Measurements from ENCODE around the gene MLN.
A peak's percentile ranks its signal among the peaks of the same experiment; 100 is the strongest.

MLN gene

DNA sequence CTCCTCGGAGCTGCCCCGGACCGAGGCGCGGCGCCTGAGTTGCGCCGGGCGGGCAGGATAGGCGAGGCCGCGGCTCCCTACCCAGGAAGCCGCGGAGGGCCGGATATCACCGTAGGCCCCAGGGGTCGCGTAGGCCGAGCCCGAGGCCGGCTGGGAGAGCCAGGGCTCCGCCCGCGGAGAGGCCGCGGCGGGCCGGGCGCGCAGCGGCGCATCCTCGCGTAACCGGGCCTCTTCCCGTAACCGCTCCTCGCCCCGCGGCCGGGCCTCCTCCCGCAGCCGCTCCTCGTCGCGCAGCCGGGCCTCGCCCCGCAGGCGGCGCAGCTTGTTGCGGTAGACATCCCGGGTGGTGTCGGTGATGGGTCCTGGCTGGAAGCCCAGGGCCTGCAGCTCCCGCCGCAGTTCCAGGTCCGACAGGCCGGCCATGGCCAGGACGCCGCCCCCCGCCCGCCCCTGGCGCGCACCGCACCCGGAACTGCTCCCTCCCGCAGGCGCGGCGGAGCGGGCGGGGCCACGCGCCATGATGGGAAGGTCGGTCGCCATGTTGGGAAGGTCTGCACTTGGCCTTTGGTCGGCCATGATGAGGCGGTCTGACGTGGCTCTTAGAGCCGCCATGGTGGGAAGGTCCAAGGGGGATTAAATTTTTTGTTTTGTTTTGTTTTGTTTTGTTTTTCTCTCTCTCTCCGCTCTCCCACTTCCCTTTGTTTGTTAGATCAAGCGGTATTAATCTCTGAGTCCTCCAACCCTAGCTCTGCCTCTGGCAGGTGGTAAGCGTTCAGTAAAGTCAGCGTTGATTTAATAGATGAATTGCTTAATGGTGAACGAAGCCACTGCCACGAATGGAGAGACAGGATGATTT, 14.9 kb downstream of the MLN start, which contains the start of gene LEMD2:
Gene LEMD2 (minus strand): TSS at position 437 of the 856 bp plus-strand sequence. CDS start 14 bp downstream, at position 423.
- DNase-seq, result peak; percentile 89 to 91

DNA sequence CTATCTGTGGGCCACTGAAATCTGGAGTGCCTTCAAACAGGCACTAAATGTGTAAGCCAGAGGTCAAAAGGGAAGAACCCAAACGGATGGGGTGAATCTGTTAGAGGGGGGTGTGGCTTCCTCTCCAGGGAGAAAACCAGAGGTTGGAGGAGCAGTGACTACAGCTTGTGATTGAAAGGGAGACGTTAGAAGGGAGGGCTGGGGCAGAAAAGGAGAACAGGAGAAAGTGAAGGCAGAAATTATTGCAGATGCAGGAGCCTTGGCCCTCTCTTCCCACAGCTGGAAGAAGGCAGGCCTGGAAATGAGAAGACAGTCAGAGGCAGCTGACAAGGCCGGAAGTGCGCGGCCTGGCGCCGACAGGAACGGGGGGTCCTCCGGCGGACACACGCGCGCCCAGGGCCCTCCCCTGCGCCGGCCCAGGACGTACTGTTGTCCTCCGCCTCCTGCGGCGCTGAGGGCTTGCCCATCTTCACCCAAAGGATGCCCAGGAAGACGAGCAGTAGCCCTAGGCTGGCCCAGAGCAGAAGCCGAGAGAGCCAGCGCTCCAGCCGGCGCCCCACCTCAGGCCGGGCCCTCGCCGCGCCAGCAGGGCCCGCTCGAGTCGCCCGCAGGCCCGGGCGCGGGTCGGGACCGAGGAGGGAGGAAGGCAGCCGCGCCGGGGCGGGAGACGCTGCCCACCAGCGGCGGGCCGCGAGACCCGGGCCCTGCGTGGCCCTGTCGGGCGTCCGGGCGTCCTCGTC, 15.7 kb downstream of the MLN start:
- DNase-seq, result peak; percentile 21 to 31

DNA sequence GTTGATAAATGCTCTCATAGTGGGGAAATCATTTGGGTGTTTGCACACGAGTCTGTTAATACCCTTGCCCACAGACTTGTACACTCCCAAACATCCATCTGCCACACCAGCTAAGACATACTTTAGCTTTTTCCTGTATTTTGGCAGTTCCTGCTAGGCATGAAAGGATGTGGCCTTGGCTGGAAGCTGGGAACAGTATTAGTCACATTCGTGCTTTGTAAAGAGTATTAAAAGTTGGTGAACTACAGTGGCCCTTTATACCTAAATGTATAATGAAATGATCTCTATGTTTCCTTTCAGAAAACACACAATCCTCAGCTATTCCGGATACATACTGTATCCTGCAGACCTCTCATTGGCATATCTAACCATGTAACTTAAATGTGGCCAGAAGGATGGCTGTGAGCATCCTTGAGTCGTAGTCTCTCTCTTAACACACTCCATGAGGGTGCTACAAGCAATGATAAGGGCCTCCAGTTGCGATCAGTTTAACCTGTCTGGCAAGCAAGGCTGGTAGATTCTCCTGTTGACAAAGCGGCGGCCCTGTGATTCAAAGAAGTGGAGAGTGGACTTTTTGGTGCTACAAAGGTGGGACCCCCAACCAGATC, 16.4 kb downstream of the MLN start:
- no peak for DNase-seq

DNA sequence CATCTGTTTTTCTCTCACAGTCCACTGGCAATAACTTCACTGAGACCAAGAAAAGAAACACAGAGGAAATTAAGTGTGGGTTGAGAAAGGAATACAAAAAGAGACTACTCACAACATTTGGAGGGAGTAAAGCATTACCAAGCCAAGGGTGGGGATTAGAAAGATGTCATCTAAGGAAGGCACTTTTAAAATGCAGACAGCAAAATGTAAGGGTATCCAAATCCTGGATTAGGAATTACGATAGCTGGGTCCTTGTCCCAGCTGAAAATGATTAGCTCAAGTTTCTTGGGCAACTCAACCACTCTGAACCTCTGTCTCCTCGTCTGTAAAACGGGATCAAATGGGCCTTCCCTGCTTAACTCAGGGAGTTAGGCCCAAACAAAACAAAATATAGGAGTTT, 17.1 kb downstream of the MLN start:
- no peak for DNase-seq

DNA sequence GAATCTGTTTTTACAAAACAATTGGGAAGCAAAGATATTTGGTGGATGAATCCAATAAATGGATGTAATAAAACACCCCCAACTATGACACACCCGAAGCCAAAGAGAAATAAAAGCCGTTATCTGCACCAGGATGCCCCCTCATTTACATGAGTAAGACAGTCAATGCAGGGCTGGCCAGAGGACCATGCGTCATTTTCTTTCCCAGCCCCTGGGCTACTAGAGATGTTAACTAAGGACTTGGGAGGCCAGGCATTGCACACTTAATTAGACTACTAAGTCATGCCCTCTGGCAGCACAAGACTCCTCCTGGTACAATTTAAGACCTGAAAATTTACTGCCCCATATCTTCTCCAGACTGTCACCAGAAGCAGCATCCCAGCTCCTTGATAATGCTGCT, 18.0 kb downstream of the MLN start:
- no peak for DNase-seq

DNA sequence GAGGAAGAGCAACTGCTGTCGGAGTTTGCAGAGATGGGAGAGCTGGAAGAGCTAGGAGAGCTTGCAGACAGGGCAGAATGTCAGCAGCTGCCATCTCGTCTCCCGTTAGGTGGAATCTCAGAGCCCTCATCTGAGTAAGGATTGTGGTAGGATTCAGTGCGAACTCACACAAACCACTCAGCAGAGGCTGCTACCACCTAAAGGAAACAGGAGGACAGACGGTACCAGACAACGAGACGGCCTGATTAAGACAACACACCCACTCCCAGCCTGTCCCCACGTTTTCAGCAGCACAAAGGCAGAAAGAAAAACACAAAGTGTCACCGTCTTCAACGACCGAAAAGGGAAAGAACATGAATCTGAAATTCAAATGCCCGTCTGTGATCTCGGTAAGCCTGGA, 19.0 kb downstream of the MLN start:
- no peak for DNase-seq

DNA sequence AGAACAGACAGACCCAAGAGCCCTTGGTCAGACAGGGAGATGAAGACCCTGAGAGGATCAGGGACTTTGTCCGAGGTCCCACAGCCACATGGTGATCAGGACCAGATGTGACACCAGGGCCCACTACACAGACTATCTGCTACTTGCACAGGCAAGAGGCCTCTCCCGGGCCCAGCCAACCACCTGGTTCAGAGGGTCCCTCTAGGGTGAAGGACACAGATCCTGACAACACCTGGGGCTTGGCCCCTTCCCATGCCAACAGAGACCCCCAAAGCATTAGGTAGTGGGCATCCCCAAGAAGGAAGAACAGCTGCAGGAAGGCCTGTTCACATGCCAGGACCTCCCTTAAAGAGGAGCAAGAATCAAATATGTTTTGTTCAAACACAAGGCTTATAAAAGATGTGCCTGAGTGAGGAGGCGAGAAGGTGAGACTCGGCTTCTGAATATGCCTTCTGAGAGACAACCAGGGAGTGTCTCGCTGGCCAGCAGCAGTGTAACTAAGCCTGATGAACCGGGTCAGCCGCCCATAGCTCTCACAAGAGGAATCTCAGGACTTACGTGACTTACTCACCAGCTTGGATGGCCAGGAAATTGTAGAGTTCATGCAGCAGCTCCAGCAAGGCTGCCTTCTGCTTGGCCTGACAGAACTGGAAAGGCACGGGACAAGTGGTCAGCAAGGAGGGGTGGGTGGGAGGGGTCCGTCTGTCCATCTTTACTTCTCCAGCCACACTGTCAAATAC, 19.9 kb downstream of the MLN start:
- DNase-seq, result no peak

DNA sequence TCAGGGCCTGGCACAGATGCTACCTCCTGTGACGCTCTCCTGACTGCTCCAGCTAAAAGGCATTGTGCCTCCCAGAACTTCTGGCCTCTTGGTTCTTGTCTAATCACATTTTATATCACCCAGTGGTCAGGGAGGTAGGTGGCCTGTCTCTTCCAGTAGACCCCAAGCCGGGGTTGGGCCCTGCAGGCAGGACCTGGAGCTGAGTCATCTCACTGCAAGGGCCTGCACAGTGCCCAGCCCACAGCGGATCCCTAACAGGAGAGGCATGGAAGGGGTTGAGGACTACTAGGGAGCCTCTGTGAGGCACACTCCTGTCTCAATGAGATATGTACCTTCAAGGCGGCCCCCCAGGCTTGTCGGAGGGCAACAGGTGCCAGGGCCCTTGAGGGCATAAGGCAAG, 21.2 kb downstream of the MLN start:
- no peak for DNase-seq

DNA sequence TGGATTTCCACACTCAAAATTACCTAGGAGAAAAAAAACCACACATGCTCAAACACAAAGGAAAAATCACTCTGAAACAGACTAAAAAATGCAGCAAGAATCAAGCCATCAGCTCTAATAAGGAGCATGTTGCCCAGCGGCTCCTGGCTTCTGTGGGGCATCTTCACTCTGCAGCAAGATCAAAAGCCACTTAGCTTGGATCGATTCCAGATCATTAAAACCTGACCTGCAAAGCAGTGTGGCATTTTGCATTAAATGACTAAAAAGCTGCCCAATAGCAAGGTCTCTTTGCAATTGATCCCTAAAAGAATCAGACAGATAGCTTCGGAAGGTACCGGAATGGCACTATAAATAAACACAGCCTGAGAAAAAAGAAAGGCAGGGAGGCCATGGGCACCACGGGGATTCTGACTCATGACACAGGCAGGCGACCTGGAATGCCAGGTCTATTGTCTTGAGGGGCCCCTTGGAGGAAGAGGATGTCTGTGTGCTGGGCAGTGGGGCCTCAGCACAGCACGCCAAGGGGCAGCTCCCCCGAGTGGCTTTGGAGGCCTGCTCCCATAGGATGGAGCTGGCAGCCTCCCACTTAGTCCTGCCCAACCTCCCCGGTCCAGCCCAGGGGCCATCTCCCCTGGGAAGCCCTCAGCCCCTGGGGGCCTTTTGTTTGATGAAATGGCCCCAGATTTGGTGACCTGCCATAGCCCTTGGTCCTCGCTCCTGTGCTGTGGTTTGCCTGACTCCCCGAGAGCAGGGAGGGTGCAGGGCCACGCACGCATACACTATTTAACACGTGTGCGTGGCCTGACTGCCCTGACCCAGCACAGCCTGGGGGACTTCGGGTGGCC, 22.4 kb downstream of the MLN start:
- no peak for DNase-seq

DNA sequence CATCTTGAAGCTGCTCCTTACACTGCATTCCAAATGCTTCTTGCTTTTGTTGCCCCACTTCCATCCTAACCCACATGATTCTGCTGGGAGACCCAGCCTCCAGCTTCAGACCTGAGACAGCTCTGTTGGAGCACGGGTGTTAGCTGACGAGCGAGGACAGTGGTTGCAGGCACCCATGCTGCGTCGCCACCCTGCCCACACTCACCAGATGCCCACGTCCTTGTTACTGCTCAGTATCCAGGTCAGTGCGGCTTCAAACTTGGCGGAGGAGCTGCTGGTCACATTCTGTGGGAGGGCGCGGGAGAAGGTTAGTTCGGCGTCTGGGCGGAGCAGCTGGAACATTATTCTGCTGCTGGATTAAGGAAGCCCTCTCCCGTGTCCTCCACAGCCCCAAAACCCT, 23.9 kb downstream of the MLN start:
- no peak for DNase-seq

DNA sequence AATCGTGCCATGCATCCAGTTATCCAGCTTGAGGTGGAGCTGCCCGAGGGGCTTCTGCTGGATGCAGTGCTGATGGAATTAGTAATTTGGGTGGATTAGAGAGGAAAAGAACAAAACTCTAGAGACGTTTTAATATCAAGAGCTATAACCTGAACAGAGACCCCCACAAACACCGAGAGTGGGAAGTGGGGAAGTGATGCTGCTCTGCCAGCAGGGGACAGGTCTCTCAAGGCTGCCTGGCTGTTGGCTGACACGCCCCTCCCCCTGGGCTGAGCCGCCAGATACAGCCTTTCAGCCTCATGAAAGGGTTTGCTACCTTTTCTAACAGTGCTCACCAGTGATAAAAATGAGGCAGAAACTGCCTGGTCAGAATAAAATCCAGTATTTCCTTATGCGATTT, 24.5 kb downstream of the MLN start:
- no peak for DNase-seq

DNA sequence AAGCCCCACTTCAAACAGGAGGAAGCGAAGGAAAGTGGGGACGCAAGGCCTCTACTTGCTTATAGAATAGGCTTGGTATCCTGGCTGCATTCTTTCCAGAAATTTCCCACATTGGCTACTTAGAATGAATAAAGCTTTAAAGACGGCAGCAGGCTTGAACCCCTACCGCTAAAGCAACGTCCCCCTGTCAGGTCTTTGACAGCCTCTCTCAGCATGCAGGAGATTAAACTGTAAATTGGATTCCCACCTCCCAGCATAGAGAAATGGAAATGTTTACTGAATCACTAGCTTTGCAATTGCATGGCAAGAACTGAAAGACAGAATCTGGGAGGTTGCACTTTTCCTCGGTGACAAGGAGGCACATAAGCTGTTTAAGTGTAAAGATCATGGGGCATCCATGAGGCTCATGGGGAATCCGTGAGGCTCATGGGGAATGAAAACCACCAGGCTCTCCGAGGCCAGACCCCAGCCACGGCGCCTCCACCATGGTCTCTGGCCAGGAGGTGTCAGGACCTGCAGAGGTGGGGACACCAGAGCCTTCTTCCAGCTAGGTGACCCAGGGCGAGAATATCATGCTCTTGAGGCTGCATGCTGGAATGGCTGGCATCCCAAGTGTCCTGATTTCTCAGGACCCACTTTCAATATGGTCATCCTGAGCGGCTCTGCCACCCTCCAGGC, 25.2 kb downstream of the MLN start:
- DNase-seq, result no peak

DNA sequence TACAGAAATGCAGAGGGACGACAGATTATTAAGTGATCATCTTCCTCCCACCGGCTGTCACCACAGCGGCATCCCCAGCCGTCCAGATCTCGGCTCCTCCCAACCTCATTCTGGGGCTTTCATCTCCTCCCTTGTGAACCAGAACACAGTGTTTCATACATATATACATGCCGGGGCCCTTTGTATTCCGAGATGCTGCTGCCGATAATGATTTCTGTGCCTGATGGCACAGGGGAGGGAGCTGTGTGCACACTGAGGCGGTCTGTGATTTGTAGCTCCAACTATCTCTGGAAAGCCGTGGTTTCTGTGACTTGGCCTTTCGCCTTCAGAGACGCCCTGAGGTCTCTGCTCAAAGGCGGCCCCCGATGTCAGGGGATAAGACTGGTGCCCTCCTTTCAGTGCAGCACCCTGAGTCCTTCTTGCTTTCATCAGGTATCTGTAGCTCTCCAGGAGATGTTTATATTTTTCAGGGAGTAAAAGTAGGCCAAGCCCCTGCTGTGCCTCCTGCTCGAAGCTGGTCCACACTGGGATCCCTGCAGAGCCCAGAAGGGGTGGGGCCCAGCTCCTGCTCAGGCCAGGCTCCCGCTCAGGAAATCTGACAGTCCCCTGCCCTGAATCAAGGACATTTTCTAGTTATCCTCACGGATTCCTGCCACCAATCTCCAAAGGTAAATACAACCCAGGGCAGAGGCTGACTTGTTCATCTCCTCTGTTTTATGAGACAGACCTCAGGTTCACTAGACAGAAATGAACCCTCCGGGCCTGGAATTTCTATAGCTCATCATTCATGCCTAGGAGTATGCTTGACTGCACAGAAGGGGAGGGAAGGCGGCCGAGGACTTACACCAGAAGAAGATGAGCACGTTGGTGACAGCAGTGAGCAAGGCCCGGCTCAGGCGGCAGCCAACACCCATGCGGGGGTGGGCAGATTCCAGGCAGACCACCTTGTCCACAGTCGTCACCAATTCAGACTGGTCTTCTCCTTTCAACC, 26.1 kb downstream of the MLN start:
- DNase-seq, result no peak

DNA sequence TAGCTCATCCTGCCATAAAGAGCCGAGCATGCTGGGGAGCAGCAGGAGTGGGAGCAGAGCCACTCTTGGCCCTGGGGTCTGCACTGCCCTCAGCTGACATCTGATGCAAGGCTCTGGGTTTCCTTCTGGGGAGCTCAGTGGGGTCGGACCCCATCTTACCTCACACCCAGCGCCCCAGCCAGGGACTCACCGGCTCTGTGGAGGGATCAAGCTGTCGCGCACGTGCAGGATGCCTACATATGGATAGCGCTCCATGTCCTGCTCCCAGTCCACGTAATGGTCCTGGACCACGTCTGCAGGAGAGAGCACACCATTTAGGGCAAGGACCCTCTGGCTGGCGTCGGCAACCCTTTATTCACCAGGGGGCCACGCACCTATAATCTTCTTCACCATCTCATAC, 27.0 kb downstream of the MLN start:
- no peak for DNase-seq

DNA sequence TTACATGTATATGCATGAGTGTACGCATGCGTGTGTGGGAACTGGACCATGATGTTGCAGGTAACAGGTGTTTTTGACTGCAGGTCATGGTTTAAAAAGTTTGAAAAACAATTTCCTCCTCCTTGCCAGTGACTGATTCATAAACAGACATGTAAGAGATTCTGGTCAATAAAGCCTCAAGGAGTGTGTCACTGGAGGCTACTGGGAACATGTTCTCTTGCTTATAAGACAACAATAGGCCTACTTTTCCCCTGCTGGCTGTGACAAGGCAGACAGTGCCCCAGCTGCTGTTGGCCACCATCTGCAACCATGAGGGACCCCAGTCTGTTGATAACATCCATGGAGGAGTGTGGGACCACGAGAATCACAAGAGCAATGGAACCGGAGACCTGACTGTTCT, 27.6 kb downstream of the MLN start:
- DNase-seq, result no peak

DNA sequence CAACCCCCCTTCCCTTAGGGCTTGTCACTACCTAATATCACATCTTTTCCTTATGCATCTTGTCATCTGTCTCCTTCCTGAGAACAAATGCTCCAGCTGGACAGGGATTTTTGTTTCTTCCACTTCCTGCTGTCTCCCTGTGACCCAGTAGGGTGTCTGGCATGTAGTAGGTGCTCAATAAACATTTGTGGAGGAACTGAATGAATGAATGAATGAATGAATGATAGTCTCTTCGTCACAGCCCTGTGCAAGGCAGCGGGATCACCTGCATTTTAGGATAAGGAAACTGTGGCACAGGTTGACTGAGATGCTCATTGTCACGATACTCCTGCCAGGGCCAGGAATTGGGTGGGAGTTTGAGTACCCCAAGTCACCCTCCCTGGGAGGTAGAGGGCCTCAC, 29.0 kb downstream of the MLN start:
- no peak for DNase-seq

DNA sequence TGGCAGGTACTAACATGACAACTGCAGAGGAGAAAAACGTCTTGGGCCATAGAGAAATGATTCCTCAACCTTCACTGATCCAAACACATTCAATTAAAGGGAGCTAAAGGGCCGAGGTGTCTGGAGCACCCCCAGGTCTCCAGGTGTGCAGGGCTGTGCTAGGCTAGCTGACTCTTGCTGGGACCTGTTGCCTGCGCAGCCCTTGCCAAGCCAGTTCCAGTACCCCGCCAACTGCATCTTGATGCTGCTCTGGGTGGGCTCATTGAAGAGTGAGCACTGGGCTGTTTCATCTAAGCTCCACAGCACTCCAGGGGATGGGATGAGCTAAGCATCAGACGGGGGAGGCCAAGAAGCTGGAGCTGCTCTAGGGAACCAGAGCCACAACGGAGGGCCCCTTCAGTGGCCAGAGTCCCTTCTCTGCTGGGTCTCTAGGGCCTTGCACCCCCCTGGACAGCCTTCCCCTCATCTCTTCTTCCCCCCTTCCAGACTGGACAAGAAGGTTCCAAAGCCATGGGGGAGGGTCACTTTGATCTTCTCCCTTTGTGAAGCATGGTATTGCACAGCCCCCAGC, 30.8 kb downstream of the MLN start:
- DNase-seq, result no peak

DNA sequence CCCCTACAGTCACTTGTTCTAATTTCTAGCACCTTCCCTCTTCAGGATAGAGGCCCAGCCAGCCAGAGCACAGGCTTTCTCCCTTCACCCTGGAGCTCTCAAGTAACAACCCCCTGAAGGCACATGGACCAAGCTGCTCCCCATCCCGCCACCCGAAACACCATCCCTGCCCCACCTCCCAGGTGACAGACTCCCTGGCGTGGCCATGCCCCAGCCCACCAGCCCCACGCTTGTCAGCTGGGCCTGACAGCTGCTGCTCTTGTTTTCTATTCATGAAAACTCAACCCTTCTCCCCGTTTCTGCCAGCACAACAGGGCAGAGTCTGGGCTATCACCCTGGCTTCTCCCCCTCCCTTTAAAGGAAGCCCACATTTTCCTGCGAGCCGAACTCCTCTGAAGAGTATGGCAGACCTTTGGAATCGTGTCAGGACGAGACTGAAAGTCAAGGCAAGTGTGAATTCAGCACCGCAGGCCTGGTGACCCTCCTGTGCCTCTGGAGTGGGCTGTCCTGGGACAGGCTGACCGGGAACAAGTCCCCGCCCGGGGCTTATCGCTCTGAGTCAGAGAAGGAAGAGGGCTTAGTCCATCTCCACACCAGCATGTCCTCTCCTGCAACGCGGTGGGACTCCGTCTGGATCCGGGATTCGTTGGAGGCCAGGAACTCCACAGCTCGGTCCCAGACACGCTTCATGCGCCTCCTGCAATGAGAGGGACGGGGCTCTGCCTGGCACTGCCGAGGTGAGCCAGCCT, 31.5 kb downstream of the MLN start:
- DNase-seq, result no peak

All from activated CD4-positive, alpha-beta T cell treated with anti-CD3 and anti-CD28 coated beads, Interleukin-2, amount 50 U/mL, for 4 hours (primary cell).